Measurements from ENCODE around the gene EDC4.
A peak's percentile ranks its signal among the peaks of the same experiment; 100 is the strongest.

Gene EDC4

DNA sequence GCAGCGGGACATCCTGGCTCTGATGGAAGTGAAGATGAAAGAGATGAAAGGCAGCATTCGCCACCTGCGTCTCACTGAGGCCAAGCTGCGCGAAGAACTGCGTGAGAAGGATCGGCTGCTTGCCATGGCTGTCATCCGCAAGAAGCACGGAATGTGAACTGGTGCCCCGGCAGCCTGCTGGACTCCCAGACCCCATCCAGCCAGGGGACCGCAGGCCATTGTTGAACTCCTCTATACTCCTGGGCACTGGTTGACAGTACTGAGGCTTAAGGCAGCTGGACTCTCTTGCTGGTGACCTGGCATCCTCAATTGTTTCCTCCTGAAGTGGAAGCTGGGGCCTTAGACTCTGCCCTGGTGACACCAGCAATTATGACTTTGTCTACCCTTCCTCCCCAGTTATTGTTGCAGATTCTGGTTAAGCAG lies 29.5 kb upstream of the EDC4 start:
- H3K27ac Mint-ChIP-seq, result peak overlapping the region; percentile 97
- H3K27me3 Mint-ChIP-seq, result no peaks in the 10 kb centered on the region
- peaks cover 25% of the 10 kb centered on the region for H3K36me3 Mint-ChIP-seq (ENCODE audit: low read depth)
- H3K4me3 Mint-ChIP-seq, result peak overlapping the region; percentile 97
- peaks cover 46% of the 10 kb centered on the region for H3K4me1 Mint-ChIP-seq (ENCODE audit: low read depth)
- intact Hi-C loops (cut with micrococcal nuclease), result no loop called here
- H3K9me3 Mint-ChIP-seq, result no peaks in the 10 kb centered on the region

DNA sequence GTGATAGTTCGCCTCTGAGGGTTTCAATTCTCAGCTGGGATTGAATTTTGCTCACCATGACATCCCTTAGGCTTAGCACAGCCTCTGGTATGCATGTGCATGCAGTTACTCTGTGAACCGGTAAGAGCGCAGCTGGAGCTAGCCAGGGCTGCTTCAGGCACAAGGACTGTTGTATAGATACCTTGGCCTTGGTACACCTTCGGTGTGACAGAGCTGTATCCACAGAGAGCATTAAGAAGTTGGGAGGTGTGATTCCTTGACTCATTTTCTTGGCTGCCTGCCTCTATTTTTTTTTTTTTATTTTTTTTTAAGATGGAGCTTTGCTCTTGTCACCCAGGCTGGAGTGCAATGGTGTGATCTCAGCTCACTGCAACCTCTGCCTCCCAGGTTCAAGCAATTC lies 28.4 kb upstream of the EDC4 start:
- Mint-ChIP-seq H3K36me3 (ENCODE audit: low read depth) (peaks cover 25% of the 10 kb centered on the region), H3K27me3 (no peaks in the 10 kb centered on the region), H3K4me3 (no peak overlapping the region), H3K4me1 (ENCODE audit: low read depth) (peaks cover 52% of the 10 kb centered on the region), H3K27ac (no peak overlapping the region), H3K9me3 (no peaks in the 10 kb centered on the region)
- intact Hi-C loops (cut with micrococcal nuclease), result no loop called here

DNA sequence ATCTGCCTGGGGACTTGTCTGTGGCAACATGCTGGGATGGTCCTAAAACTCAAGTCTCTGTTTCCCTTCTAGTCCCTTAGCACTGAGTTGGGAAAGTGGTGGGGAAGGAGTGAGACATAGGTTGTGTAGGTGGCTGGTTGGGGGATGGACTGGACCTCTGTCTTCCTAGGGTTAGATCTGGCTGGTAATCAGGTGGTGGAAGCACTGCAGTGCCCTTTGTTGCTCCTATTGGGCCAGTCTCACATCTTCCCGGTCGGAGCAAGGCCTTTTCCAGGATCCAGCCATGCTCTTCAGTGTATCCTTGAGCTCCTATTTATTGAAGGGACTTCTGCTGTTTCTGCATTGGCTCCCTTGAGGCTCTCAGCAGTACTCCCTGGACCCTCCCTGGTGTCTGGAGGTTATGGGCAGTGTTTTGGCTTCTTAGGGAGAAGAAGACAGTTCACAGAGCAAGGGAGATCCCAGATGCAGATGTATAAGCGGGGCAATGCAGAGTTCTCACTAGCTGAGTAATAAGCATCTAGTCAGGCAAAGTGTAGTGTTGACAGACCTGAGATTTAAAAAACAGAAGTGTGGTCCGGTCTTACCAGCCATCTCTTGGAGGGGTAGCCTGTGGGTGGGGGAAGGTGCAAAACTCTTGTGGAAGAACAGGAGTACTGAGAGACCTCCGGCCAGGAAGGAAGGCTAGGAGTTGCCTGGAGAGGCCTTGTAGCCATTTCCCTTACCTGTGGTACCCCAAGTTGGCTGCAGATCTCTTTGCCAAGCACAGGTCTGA lies 27.4 kb upstream of the EDC4 start:
- peaks cover 33% of the 10 kb centered on the region for H3K36me3 Mint-ChIP-seq (ENCODE audit: low read depth)
- H3K4me1 Mint-ChIP-seq (ENCODE audit: low read depth), result peaks cover 59% of the 10 kb centered on the region
- peak overlapping the region; percentile 88 for H3K27ac Mint-ChIP-seq
- no peaks in the 10 kb centered on the region for H3K9me3 Mint-ChIP-seq
- H3K4me3 Mint-ChIP-seq, result peak overlapping the region; percentile 84
- no peaks in the 10 kb centered on the region for H3K27me3 Mint-ChIP-seq
- intact Hi-C loops (cut with micrococcal nuclease), result loop anchor here (1.0 to 2.0 kb wide), 2 partner anchors 27 to 39 kb away; partner anchors contain the start of genes EDC4, RANBP10 and TSNAXIP1

DNA sequence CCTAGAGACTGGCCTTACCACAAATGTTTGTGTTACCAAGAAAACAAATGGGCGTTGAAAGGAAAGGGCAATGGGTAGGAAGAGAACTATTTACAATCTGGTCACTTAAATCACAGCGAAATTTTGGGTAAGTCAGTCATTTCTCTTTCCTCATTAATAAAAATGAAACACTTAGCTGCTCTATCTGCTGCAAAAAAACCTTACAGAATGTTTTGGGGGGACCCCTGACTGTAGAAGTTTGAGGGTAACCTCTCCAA lies 26.9 kb upstream of the EDC4 start:
- intact Hi-C loops (cut with micrococcal nuclease), result loop anchor here (1.0 to 2.0 kb wide), 2 partner anchors 27 to 40 kb away; partner anchors contain the start of genes EDC4, RANBP10 and TSNAXIP1

DNA sequence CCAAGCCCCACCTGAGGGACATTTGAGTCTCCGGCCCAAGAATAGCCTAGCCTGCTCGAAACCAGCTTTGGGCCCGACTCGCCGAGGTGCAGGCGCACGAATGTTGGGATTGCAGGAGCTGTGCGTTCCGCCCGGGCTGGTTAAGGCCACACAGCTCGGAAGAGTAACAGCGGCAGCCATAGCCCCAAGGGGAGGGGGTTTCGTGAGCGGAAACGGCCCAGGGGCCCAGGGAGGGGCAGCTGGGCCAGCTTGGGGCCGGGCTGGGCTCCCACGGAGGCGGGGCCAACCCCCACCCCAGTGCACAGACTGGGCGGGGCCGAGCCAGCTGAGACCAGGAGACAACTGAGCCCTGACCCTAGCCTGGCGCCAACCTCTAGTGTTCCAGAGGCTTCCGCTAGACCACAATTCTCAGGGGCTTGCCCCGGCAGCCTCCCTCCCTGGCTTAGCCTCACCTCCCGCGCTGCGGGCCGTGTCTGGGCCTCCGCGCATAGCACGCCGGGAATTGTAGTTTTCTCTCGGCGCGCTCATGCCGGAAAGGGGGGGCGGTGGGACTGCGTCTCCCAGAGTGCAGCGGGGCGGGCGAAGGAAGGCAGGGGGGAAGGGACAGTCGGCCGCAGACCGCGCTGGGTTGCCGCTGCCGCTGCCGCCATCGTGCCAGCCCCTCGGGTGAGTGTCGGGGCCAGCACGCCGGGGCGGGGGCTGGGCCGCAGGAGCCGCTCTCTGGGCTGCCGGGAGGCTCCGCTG lies 26.4 kb upstream of the EDC4 start, which contains the start of gene NUTF2:
NUTF2 (plus strand) TSS at position 614 of the 744 bp plus-strand sequence. CDS start 18,198 bp downstream, outside the sequence.
- Mint-ChIP-seq H3K4me3 (peak within 1 kb of the TSS; percentile 84), H3K27ac (peak within 1 kb of the TSS; percentile 88), H3K27me3 (no peaks in the 10 kb centered on the region), H3K36me3 (ENCODE audit: low read depth) (peaks cover 36% of the 10 kb centered on the region), H3K4me1 (ENCODE audit: low read depth) (peaks cover 61% of the 10 kb centered on the region), H3K9me3 (no peaks in the 10 kb centered on the region)
- intact Hi-C loops (cut with micrococcal nuclease), result loop anchor here (1.0 to 2.0 kb wide), 2 partner anchors 26 to 40 kb away; partner anchors contain the start of genes EDC4, RANBP10 and TSNAXIP1

More for the DNA sequence above, 26.9 kb upstream of the EDC4 start:
- Mint-ChIP-seq H3K27me3 (no peaks in the 10 kb centered on the region), H3K9me3 (no peaks in the 10 kb centered on the region), H3K4me3 (peak overlapping the region; percentile 84), H3K36me3 (ENCODE audit: low read depth) (peaks cover 36% of the 10 kb centered on the region), H3K27ac (peak overlapping the region; percentile 88), H3K4me1 (ENCODE audit: low read depth) (peaks cover 61% of the 10 kb centered on the region)

DNA sequence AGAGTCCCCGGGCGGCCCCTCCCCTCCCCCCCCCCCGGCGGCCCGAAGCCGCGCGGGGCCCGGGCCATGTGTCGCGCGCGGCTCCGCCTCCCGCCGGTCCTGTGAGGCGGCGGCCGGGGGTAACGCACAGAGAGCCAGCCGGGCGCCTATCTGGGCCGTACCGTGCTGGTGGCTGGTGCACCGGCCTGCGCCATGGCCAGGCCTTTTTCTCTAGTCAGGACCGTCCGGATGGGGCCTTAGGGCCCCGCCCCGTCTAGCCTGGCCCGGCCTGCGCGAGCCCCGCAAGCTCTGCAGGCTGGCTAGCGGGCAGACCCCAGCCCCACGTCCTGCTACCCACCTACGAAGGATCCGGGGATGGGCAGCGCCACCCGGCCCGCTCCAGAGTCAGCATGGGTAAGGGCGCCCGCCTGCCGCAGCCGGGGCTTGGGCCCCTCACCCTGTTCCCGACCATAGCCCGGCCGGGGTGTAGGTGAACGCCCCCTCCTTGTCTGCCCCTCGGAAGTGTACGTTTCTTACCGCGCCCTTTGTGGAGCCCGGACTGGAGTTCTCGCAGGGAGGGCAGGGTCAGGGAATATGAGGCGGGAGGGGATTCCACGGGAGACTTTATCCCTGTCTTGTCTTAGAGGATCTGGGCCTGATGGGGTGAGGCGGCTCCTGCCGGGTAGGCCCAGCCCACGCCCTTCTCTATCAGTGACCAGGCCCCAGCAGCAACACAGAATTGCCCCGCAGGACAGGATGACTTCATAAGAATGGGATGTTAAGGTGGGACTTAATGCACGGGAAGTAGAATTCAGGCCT lies 25.6 kb upstream of the EDC4 start, which contains the start of gene CENPT:
CENPT (minus strand) TSS at position 630 of the 798 bp plus-strand sequence. CDS start 13,834 bp downstream, outside the sequence.
- H3K9me3 Mint-ChIP-seq, result no peaks in the 10 kb centered on the region
- peak within 1 kb of the TSS; percentile 88 for H3K27ac Mint-ChIP-seq
- H3K4me1 Mint-ChIP-seq (ENCODE audit: low read depth), result peaks cover 61% of the 10 kb centered on the region
- intact Hi-C loops (cut with micrococcal nuclease), result loop anchor here (2.0 kb wide), 1 partner anchor 26 kb away; the partner anchor contains the start of gene EDC4
- peak within 1 kb of the TSS; percentile 84 for H3K4me3 Mint-ChIP-seq
- peaks cover 36% of the 10 kb centered on the region for H3K36me3 Mint-ChIP-seq (ENCODE audit: low read depth)
- H3K27me3 Mint-ChIP-seq, result no peaks in the 10 kb centered on the region

DNA sequence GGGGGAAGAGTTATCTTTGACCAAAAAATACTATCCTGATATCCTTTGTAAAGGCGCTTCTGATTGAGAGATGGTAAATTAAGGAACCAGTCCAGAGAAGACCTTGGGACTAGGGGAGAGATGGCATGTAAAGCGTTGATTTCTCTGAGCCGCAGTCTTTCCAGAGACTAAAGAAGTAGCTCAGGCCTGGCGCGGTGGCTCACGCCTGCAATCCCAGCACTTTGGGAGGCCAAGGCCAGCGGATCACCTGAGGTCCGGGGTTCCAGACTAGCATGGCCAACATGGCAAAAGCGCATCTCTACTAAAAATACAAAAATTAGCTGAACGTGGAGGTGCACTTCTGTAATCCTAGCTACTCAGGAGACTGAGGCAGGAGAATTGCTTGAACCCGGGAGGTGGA lies 24.7 kb upstream of the EDC4 start:
- peak overlapping the region; percentile 84 for H3K4me3 Mint-ChIP-seq
- H3K9me3 Mint-ChIP-seq, result no peaks in the 10 kb centered on the region
- H3K36me3 Mint-ChIP-seq (ENCODE audit: low read depth), result peaks cover 29% of the 10 kb centered on the region
- intact Hi-C loops (cut with micrococcal nuclease), result no loop called here
- H3K27ac Mint-ChIP-seq, result peak overlapping the region; percentile 88
- H3K27me3 Mint-ChIP-seq, result no peaks in the 10 kb centered on the region
- peaks cover 54% of the 10 kb centered on the region for H3K4me1 Mint-ChIP-seq (ENCODE audit: low read depth)

DNA sequence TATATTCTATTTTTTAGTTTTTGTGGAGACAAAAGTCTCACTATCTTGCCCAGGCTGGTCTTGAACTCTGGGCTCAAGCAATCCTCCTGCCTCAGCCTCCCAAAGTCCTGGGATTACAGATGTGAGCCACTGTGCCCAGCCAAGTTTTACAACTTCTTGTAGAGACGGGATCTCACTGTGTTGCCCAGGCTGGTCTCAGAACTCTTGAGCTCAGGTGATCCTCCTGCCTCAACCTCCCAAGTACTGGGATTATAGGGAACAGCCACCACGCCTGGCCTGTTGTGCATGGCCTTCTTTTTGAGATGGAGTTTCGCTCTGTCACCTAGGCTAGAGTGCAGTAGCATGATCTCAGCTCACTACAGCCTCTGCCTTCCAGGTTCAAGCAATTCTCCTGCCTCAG lies 19.2 kb upstream of the EDC4 start:
- H3K27me3 Mint-ChIP-seq, result no peaks in the 10 kb centered on the region
- H3K36me3 Mint-ChIP-seq (ENCODE audit: low read depth), result peaks cover 36% of the 10 kb centered on the region
- H3K9me3 Mint-ChIP-seq, result no peaks in the 10 kb centered on the region
- intact Hi-C loops (cut with micrococcal nuclease), result no loop called here
- peaks cover 55% of the 10 kb centered on the region for H3K4me1 Mint-ChIP-seq (ENCODE audit: low read depth)
- no peak overlapping the region for H3K27ac Mint-ChIP-seq
- H3K4me3 Mint-ChIP-seq, result no peak overlapping the region

DNA sequence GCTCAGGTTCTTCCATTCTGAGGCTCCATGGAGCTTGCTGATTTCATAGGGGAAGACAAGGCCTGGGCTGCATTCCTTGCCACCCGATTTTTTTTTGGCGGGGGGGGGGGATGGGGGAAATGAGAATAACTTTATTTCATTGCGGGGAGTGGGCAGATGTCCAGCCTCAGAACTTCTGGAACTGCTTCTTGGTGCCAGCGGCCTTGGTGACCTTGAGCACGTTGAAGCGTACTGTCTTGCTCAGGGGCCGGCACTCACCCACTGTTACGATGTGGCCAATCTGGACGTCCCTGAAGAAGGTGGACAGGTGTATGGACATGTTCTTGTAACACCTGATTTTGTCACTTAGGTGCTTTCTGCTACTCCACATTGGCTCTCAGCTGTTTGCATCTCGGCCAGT lies 17.1 kb upstream of the EDC4 start:
- no peak overlapping the region for H3K27ac Mint-ChIP-seq
- H3K36me3 Mint-ChIP-seq (ENCODE audit: low read depth), result peaks cover 34% of the 10 kb centered on the region
- H3K4me1 Mint-ChIP-seq (ENCODE audit: low read depth), result peaks cover 55% of the 10 kb centered on the region
- H3K9me3 Mint-ChIP-seq, result no peaks in the 10 kb centered on the region
- no peak overlapping the region for H3K4me3 Mint-ChIP-seq
- H3K27me3 Mint-ChIP-seq, result no peaks in the 10 kb centered on the region
- intact Hi-C loops (cut with micrococcal nuclease), result no loop called here

DNA sequence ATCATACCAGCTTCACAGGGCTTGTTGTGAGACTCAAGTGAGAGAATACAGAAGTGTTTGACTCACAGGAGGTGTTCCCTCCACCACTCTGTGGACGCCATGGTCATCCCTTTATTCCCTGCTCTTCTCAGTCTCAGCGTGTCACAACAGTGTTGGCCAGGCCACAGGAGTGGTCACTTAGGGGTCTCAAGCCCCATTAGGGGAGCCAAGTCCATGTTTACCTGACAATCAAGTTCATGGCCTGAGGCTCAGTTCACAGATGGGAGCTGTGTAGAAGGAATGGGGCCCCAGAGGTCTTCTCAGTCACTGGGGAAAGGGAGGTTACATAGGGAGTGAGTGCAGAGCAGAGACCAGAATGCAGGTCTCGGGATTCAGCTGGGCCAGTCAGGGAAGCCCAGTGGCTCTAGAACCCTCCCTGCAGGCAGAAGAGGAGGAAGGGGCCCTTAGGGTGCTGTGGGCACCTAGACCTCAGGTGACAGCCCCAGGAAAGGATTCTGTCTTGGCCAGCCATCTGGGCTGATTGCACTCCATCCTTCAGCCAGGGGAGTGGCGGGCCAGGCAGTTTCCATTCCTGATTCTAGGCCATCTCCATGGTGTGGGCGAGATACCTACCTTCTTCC lies 15.8 kb upstream of the EDC4 start:
- H3K27me3 Mint-ChIP-seq, result no peaks in the 10 kb centered on the region
- intact Hi-C loops (cut with micrococcal nuclease), result no loop called here
- peaks cover 47% of the 10 kb centered on the region for H3K36me3 Mint-ChIP-seq (ENCODE audit: low read depth)
- peaks cover 67% of the 10 kb centered on the region for H3K4me1 Mint-ChIP-seq (ENCODE audit: low read depth)
- H3K27ac Mint-ChIP-seq, result peak overlapping the region; percentile 81
- H3K9me3 Mint-ChIP-seq, result no peaks in the 10 kb centered on the region
- H3K4me3 Mint-ChIP-seq, result no peak overlapping the region

DNA sequence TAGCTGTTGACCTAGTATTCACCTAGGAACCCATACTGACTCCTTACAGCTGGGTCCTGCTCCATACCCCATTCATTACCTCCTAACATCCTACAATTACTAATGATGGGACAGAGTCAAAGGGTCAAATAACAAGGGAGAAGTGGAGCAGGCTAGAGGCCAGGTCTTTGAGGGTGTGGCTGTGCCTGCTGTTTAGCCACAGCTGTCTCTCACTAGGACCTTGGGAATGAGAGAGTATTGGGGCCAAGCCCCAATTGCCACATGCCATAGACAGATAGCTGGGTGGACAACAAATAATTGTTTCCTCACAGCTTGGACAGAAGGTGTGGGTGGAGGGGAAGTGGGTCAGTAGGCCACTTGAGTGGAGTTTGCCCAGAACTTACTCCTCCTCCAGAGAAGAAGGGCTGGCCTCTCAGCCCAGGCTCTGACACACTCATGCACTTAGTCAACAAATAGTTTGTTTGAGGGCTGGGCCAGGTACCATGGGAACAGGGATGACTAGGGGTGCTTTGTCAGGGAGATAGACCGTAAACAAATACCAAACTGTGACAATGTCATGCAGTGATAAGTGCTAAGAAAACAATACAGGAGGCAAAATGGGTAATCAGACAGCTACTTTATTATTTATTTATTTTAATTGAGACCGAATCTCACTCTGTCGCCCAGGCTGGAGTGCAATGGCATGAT lies 15.2 kb upstream of the EDC4 start:
- Mint-ChIP-seq H3K9me3 (no peaks in the 10 kb centered on the region), H3K27me3 (no peaks in the 10 kb centered on the region), H3K36me3 (ENCODE audit: low read depth) (peaks cover 53% of the 10 kb centered on the region), H3K4me1 (ENCODE audit: low read depth) (peaks cover 67% of the 10 kb centered on the region), H3K4me3 (peak overlapping the region; percentile 21), H3K27ac (peak overlapping the region; percentile 81)
- intact Hi-C loops (cut with micrococcal nuclease), result no loop called here

DNA sequence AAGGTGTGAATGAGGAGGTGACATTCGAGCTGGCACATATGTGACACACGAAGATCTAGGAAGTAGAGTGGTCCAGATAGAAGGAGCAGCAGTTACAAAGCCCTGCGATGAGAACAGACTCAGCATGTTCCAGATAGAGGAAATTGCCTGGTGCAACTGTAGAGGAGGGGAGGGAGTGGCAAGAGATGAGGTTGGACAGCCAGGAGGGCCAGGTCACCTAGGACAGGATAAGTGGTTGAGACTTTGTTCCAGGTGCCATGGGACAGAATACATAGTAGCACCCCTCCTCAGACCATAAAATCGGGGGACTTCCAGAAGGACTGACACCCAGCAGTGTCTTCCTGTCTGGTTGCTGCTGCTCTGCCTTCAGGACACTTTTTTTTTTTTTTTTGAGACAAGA lies 14.4 kb upstream of the EDC4 start:
- intact Hi-C loops (cut with micrococcal nuclease), result no loop called here
- no peaks in the 10 kb centered on the region for H3K9me3 Mint-ChIP-seq
- no peaks in the 10 kb centered on the region for H3K27me3 Mint-ChIP-seq
- peak overlapping the region; percentile 81 for H3K27ac Mint-ChIP-seq
- peaks cover 53% of the 10 kb centered on the region for H3K36me3 Mint-ChIP-seq (ENCODE audit: low read depth)
- no peak overlapping the region for H3K4me3 Mint-ChIP-seq
- H3K4me1 Mint-ChIP-seq (ENCODE audit: low read depth), result peaks cover 67% of the 10 kb centered on the region

Measured in dendritic cell treated with granulocyte-macrophage colony-stimulating factor and Interleukin-4, amounts not matched to agents 40 ng/mL and 50 ng/mL, for 4 days (primary cell).